NCI-H146 treated with DMSO at 0.1 percent for 48 hours (cell line): Measurements from ENCODE around the gene GRID1.

Experiments
- DNase-seq: peaks from one replicate; lab custom pipeline; 2025; ENCODE audit not compliant: unreplicated experiment; lab: John Stamatoyannopoulos, UW

Gene GRID1

DNA sequence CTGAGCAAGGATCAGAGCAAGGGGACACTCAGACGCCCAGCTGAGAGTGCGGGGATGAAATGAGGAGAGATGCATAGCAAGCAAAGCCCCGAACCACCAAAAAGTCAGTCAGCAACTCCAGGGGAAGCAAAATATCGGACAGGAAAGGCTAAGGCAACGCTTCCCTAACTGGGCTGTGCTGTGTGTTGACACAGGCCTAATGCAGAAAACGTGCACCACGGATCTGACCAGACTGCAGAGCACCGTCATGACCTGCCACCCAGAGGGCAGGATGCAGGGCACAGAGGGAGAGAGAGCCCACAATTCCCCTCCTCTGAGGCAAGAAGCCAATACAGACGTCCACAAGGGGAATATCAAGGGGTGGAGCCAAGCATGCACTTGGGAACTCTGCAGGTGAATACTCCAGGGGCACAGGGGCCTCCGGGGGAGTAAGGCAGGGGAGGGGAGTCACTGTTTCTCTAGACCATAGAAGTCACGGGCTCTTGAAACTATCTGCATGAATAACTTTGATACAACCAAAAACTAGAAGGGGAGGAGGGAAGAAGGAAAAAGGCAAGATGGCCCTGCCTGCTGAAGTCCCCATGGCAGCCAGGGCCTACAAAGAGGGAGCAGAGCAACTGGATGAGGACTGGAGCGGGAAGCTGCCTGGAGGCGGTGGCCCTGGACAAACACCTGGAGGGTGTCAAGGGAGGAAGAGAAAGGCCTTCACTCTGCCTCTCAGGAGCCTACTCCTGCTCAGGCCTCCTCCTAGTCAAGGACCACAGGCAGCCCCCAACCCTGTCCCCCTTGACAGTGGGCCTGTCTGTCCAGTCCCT, 26.2 kb downstream of the GRID1 start:
- DNase-seq, result no peak

DNA sequence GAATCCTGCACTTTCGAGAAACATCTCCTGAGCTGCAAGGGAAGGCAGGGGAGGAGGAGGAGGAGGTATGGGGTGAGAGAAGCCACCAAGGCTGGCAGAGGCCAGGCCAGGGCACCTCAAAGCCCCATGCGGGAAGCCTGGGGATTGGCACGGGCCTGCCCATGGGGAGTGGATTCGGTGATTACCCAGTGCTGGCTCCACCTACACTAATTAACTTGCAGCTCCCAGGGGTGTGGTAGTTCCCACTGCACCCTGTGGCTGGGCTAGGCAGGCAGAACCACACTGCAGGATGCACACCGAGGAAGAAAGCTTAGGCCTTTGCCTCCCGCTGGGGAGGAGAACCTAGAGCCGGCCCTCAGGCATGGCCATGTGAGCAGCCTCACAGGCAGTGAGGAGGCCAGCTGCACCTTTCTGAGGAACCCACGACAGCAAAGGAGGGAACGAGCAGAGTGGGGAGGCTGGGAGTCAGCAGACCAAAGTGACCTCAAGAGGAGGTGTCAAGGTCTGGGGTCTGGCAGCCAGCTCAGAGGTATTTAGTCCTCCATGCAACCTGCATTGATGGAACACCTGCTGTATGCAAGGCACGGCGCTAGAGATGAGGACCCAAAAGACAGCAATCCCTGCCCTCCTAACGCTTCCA, 27.2 kb downstream of the GRID1 start:
- DNase-seq, result no peak

DNA sequence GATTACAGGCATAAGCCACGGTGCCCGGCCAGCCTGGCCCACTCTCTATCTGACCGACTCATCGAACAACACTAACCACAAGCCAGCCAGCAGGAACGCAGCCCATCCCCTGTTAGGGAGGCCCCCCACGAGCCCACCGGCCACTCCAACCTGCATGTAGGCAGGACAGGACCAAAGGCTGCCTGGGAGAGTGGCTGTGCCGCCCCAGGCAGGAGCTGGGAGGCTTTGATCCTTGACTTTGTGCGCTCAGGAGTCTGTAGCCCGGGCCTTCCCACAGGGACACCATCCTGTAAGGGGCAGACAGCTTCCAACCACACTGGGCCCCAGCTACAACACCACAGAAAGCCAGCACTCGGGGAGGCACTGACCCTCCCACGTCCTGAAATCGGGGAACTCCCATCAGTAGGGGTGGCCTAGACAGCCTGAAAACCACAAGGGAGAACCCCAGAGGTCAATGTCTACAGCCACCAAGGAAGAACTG, 29.4 kb downstream of the GRID1 start:
- no peak for DNase-seq

DNA sequence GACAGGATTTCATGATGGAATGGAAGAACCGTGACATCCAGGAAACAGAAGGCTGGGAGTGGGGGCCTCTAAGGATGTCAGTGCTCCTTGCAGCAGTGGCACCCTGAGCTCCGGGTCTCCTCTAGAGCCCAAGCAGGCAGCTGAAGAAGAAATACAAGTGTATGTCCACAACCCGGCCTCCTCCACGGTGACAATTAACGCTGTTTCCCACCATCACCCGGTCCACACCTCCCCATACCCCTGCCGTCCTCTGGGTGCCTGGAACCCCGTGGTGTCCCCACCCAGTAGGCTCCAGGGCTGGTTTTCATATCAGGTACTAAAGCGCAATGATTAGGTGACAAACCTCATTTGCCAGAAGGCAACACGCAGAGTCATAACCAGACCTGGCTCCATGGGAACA, 30.3 kb downstream of the GRID1 start:
- DNase-seq, result no peak

DNA sequence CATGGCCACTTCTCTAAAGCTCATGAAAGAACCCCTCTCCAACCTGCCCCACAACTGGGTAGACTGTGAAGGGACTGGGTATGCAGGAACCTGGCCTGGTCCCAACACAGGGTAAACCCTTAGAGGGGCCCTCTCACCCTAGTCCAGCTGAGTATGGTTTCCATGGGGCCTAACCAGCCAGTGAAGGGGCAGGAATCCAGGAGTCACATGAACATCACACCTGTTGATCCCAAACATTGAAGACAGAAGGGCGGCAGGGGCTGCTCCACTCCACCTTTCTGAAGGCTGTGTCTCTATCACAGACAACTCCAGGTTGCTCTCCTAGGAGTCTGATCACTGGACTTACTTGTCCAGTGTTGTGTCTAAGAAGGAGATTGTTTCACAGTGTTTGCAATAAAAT, 30.8 kb downstream of the GRID1 start:
- no peak for DNase-seq

DNA sequence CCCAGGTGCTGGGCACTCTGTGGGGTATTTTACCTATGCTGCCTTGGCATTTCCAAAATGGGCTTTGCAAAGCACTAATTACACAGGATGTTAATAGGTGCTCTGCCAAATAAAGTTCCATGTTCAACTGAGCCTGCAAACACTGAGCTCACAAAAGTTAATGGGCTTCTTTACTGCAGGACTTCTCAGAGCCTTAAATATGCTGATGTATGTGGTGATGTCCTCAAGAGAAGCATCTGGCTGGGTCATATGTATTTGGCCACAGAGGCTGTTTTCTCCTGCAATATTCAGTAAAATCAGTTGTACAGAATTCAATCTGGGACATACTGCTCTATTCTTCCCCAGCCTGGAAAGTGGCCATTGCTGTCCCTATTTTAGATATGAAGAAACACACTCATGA, 31.3 kb downstream of the GRID1 start:
- no peak for DNase-seq

DNA sequence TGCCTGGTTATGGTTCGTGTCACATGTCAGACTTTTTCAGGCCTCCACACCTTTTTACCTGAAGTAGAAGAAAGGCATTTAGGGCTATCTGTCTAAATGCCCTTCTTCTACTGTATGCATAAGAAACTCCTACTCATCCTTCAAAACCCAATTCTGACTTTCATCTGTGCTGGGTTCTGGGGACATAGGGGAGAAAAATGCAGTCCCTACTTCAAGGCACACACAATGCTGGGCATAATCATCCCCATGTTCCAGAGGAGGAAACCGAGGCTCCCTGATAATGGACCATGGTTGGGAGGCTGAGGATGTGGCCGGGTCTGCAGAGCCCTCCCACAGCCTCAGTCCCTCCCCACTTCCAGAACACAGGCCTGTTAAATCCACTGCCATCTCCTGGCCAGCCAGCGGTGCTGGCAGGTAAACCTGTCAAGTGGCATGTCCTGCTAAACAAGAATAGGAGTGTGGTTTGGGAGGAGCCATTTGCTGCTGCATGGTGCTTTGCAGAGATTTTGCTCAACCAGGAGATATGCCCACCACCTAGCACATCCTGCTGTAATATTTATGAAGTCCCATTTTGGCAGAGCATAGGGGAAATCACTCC, 32.0 kb downstream of the GRID1 start:
- DNase-seq, result no peak

DNA sequence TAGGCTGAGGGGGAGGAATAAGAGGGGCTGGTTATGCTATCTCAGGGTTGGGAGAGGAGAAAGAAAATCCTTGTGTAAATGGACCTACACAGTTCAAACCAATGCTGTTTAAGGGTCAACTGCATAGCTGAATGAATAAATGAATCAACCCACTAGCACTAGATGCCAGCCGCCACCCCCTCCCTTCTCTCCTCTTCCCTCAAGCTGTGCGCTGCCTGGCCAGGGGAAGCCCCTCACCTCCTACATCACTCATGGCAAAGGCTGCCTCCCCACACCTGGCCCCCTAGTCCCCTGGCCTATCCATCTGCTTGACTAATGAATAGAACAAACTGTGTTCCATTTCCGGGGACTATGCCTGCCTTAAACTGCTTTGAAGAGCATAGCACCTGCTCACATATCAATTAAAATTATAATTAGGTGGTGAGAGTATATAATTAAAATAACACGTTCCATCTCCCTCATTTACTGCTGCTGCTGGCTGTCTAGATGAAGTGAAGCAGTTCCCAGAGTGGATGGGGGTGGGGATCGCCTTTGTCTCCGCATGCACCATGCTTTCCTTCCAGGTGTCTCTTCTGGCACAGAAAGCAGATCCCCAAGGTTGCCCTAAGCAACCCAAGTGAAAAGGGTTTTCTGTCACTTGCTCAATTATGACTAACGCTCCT, 32.6 kb downstream of the GRID1 start:
- DNase-seq, result peak; percentile 89

DNA sequence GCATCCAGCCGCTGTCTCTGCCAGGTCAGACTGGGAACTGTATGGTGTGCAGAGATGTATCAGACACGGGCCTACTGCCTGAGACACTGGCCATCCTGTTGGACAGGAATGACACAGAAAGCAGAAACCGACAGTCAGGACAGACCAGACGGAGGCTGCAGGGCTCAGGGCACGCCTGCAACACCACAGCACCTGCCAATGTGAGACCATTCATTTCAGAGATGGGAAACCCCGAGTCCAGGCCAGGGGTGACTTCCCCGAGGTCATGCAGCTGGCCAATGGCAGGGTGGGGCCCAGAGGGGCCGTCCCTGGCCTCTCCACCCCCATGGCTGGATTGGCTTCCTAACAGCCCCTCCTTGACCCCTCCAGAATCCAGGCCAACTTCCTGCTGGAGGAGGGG, 34.7 kb downstream of the GRID1 start:
- no peak for DNase-seq

DNA sequence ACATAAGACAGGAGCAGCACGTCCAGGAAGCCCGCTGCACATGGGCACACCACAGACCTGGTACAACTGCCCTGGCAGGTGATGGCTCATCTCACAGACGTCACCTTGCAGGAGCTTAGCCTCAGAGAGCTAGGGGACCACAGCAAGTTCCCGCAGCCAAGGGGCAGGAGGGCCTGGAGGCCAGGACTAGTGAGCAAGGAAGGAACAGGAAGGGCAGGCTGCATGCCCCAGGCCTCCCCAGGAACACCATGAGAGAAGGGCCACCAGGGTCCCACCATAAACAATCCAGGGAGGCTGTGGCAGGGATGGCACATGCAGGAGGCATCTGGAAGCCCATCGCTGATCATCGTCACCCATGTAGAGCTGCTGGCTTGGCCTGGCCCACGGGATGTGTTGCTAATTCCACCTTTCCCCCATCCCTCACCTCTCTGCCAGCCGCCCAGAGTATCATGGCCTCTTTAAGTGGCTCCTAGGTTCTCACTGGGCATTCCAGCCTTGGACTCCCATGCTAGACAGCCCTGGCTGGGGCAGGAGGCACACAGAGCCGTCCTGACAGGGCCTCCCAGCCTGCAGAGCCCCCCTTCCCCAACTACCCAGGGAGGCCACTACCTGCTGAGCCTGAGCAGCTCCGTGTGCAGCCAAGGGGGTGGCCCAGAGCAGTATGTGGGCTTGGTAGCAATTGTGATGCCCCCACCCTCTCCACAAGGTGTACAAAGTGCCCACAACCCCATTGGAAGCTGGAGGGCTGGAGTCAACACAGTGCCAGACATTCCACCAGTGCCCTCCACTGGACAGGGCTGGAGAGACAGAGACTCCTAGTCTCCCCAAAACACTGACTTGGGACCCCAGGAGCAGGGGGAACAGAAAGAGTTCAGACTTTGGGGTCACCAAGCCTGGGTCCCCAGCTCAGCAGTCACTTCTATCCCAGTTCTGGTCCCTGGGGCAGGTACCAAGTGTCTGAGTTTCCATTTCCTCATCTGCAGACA, 35.5 kb downstream of the GRID1 start:
- no peak for DNase-seq

DNA sequence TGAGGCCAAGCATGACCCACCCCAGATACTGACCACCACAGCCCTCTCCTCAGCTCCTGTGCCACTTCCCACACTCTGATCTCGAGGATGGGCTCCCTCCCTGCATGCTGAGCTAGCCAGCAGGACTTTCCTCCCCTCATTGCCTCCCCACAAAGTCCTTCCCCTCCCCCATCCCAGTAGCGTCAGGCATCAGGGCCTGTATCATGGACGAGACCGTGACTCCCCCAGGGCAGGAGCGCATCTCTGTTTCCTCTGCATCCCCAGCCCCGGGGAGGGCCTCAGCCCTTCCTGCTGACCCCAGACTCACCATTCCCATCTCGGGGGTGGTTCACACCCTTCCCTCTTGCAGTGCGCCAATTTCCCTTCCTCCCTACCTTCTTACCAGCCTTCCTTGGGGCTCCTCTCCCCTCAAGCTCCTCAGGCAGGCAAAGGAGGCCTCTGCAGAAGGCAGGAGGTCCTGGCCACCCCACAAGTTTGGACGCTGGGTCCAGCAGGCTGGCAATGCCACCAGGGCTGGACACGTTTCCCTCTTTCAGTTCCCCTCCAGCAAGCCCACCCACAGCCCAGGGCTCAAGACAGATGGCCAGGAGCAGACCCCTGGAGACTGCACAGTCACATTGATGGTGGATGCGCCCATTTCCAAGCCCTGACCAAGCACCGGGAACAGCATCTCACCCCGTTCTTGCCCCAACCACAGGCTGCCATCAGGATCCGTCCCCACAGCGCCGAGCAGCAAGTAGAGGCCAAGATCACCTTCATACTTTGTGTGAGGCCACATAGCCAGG, 36.5 kb downstream of the GRID1 start:
- no peak for DNase-seq

DNA sequence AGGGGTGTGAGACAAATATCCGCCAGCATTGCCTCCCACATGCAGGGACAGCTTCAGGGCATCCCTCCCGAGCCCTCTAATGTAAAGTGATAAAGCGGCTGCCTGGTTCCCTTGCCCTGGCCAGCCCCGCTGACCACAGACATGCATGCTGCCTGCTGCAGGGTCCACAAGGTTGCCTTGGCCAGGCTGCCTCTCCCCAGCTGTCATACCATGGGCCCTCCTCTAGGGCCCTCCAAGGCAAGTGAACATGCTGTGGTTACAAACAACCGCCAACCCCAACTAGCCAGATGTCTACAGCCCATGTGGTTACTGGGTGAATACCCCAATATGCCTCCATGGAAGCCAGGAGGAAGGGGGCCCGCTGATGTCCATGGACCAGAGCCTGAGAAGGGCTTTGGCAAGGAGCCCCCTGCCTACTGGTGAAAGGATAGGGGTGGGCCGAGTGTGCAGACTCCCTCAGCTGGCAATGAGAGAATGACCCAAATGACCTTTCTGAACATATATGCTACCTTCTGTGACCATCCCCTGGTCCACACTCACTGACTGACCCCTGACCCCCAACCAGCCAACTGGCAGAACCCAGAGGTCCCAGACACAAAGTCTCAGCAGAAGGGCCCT, 37.4 kb downstream of the GRID1 start:
- DNase-seq, result no peak

DNA sequence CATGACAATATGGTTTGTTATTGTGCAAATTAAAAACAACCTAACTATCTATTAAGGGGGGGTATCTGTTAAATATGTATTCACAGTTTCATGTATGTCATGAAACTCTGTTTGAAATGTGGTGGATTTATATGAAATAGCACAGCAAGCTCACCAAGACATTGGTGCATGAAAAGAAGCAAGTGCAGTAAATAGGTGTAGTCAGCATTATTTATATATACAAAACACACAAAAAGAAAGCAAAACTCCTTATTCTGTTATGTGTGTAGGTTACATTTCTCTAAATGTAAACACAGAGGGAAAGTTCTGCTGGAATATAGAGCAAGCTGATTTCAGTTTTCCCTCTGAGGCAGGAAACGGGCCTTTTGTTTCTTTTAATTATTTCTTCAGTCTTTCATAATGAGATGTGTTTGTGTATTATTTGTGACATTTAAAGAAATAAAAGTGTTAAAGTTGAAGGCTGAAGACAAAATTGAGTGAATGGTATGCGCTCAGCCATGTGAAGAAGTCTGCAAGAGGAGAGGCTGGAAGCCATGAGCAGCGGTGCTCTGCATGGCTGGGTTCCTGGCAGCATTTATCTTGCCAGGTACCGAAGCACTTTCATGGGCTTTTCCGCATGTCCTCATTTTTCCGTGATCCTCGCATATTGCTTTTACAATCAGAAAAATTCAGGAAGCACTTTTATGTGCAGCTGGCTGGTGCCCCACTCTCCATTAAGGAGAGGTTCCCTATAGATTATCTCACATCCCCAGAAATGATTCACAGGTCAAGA, 38.5 kb downstream of the GRID1 start:
- DNase-seq, result no peak

DNA sequence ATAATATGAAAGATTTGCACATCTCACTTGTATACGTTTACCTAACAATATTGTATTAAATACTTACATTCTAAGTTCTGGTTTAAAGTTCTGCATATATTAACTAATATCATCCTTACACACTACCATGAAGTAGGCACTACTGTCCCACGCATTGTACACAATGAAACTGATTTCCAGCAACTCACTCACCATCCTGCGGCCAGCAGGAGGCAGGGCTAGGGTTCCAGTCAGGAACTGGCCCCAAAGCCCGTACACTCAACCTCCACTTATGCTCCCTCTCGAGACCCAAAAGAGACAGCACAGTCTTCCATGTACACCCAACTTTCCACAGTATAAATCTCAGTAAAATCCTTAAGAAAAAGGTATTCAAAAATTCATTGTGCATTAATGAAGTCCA, 41.4 kb downstream of the GRID1 start:
- DNase-seq, result no peak

DNA sequence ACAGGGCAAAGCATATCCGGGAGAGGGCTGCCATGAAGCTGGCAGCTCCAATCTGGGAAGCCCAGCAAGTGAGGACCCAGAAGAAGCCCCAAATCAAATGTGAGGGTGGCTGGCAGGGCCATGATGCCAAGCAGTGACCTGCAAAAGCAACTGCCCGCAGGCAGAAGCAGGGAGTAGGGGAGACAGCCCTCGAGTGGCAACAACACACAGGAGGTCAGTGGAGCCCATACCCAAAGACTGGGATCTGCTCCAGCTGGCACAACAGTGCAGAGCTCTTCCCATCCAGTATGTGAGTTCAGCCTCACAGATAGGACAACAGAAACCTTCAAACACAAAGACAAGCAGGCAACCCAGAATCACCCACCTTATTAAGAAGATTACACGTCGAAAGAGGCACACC, 45.0 kb downstream of the GRID1 start:
- DNase-seq, result no peak

DNA sequence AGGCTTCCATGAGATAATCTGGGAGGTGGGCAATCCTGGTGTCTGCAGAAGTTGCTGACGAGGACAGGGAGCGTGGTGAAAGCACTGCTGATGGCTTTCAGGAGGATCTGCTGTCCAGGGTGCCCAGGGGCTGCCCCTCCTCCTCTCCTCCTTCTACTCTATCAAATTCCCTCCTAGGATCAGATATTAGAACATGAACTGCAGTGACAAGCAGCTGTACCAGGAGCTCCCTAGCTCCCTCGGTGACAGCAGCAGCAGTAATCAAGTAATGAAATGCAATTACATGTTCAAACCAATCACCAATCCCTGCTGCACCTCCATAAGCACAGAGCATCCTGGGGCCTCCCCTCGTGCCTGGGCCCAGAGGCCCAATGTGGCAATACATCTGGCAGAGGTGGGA, 46.9 kb downstream of the GRID1 start:
- no peak for DNase-seq

DNA sequence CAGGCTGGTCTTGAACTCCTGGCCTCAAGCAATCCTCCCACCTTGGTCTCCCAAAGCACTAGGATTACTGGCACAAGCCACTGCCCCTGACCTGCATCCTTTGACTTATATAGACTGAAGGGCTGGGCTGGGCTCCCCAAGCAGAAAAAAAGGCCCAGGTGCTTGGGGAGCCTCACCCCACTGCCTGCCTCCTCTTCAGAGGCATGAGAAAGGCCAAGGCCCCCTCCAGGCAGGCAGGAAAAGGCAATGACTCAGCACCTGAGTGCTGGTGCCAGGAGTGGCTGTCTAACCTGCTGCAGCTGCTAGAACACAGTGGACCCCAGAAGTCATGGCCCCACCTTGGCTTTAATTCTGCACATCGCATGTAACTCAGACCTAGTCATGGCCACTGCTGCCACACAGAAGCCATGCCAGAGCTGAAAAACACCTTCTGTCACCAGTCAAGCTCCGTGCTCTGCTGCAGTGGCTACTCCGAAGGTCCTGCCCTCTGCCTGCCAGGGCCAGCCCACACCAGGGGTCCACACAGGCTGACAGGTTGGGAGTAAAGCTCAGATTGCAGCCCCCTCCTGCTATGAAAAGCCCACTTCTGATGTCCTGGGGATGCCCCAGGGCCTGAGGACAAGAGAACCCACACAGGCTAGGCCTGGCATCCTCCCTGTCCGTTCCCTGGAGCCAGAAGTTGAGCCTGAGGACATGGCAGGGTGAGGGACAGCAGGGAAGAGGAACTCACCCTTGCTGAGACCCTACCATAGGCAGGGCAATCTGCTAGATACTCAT, 48.5 kb downstream of the GRID1 start:
- DNase-seq, result no peak

DNA sequence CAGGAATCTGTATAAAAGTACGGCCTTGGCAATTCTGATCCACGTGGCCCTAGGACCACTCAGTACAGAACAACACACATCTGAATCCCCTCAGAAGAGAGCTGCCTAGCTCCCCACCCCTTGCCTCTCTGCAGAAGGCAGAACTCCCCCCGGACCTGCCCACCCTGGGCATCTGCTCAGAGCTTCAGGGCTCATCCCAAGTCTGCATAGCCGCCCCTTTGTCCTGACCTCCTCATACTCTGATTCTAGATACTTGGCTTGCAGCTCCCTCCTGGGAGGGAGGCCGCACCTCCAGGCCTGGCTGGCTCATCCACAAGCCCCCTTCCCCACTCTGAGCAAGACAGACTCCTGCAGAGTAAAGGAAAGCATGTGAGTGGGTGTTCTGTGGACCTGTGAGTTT, 49.6 kb downstream of the GRID1 start:
- DNase-seq, result no peak
